HG02571 (cell line): ENCODE results near the gene TOLLIP.
"Not testable (repeated sequence)": the region's sequence is repeated elsewhere in the genome, so short reads cannot be mapped to it uniquely, and the experiment has no call there.

Experiments
- ATAC-seq: cut with Tn5 transposase; IDR thresholded peaks from one replicate; pipeline ENCODE4 v1.9.1; 2021; ENCODE audit warnings: mild to moderate bottlenecking, moderate library complexity; ENCODE audit not compliant: unreplicated experiment

The TOLLIP gene

GRCh38 chr11:1267441-1268100, 41.9 kb downstream of the TOLLIP start:
- ATAC-seq = no peak

- not testable (repeated sequence) for ATAC-seq
Measured at GRCh38 chr11:1266976-1267375, 42.5 kb downstream of the TOLLIP start.

GRCh38 chr11:1265480-1265879, 44.0 kb downstream of the TOLLIP start:
- ATAC-seq = not testable (repeated sequence)

GRCh38 chr11:1264444-1264843, 45.0 kb downstream of the TOLLIP start:
- not testable (repeated sequence) for ATAC-seq

- ATAC-seq = no peak
Measured at GRCh38 chr11:1263010-1263409, 46.4 kb downstream of the TOLLIP start.

GRCh38 chr11:1262172-1263006, 47.0 kb downstream of the TOLLIP start:
- peak; percentile 86 for ATAC-seq

GRCh38 chr11:1261241-1262071, 48.0 kb downstream of the TOLLIP start:
- no peak for ATAC-seq

GRCh38 chr11:1260620-1261019, 48.8 kb downstream of the TOLLIP start:
- no peak for ATAC-seq

GRCh38 chr11:1260023-1260501, 49.4 kb downstream of the TOLLIP start:
- ATAC-seq = no peak

- no peak for ATAC-seq
Measured at GRCh38 chr11:1259561-1259960, 49.9 kb downstream of the TOLLIP start.

GRCh38 chr11:1259076-1259461, 50.4 kb downstream of the TOLLIP start:
- no peak for ATAC-seq

GRCh38 chr11:1258401-1259075, 50.9 kb downstream of the TOLLIP start:
- ATAC-seq = no peak

GRCh38 chr11:1257916-1258315, 51.5 kb downstream of the TOLLIP start:
- ATAC-seq = no peak

- no peak for ATAC-seq
Measured at GRCh38 chr11:1257366-1257765, 52.1 kb downstream of the TOLLIP start.

GRCh38 chr11:1256257-1257045, 53.0 kb downstream of the TOLLIP start:
- no peak for ATAC-seq

- ATAC-seq = no peak
Measured at GRCh38 chr11:1255151-1255550, 54.3 kb downstream of the TOLLIP start.

GRCh38 chr11:1254733-1255132, 54.7 kb downstream of the TOLLIP start:
- ATAC-seq = no peak

GRCh38 chr11:1254086-1254648, 55.3 kb downstream of the TOLLIP start:
- ATAC-seq = no peak

GRCh38 chr11:1253103-1253485, 56.3 kb downstream of the TOLLIP start:
- no peak for ATAC-seq
